GM21786 (cell line): ENCODE results near the gene AP4E1.
"Not testable (repeated sequence)": the region's sequence is repeated elsewhere in the genome, so short reads cannot be mapped to it uniquely, and the experiment has no call there.

Source experiments
- ATAC-seq: cut with Tn5 transposase; IDR thresholded peaks from one replicate; pipeline ENCODE4 v1.9.1; 2021; ENCODE audit not compliant: unreplicated experiment

AP4E1 gene

GRCh38 chr15:50888054-50888453 is 20.4 kb upstream of the AP4E1 start:
- no peak for ATAC-seq

GRCh38 chr15:50889589-50889988 is 18.9 kb upstream of the AP4E1 start:
- ATAC-seq: no peak

GRCh38 chr15:50890751-50891150 is 17.7 kb upstream of the AP4E1 start:
- no peak for ATAC-seq

GRCh38 chr15:50891159-50891558 is 17.3 kb upstream of the AP4E1 start:
- no peak for ATAC-seq

- no peak for ATAC-seq
These were observed 14.5 kb upstream of the AP4E1 start for GRCh38 chr15:50893976-50894375.

- not testable (repeated sequence) for ATAC-seq
These were observed 7.1 kb upstream of the AP4E1 start for GRCh38 chr15:50901390-50901789.

GRCh38 chr15:50904211-50904610 is 4.3 kb upstream of the AP4E1 start:
- no peak for ATAC-seq

- ATAC-seq: no peak
These were observed 3.4 kb upstream of the AP4E1 start for GRCh38 chr15:50905055-50905454.

- peak; percentile 62 for ATAC-seq
These were observed 1.4 kb upstream of the AP4E1 start for GRCh38 chr15:50906954-50907600.

- ATAC-seq: peak; percentile 12
These were observed 778 bp upstream of the AP4E1 start for GRCh38 chr15:50907601-50908208.

- ATAC-seq: no peak
These were observed 481 bp downstream of the AP4E1 start for GRCh38 chr15:50909010-50909317.

- ATAC-seq: not testable (repeated sequence)
These were observed 1.9 kb downstream of the AP4E1 start for GRCh38 chr15:50910426-50910795.

GRCh38 chr15:50911001-50911400 is 2.5 kb downstream of the AP4E1 start:
- no peak for ATAC-seq

GRCh38 chr15:50911621-50912020 is 3.1 kb downstream of the AP4E1 start:
- ATAC-seq: no peak

GRCh38 chr15:50916400-50916799 is 7.9 kb downstream of the AP4E1 start:
- no peak for ATAC-seq

- ATAC-seq: not testable (repeated sequence)
These were observed 10.9 kb downstream of the AP4E1 start for GRCh38 chr15:50919359-50919758.

GRCh38 chr15:50925281-50925680 is 16.8 kb downstream of the AP4E1 start:
- ATAC-seq: no peak

- no peak for ATAC-seq
These were observed 20.6 kb downstream of the AP4E1 start for GRCh38 chr15:50929062-50929461.

GRCh38 chr15:50930792-50931191 is 22.3 kb downstream of the AP4E1 start:
- no peak for ATAC-seq

- no peak for ATAC-seq
These were observed 24.9 kb downstream of the AP4E1 start for GRCh38 chr15:50933341-50933740.

- no peak for ATAC-seq
These were observed 30.0 kb downstream of the AP4E1 start for GRCh38 chr15:50938525-50938924.

GRCh38 chr15:50939911-50940310 is 31.4 kb downstream of the AP4E1 start:
- no peak for ATAC-seq

- ATAC-seq: no peak
These were observed 32.0 kb downstream of the AP4E1 start for GRCh38 chr15:50940506-50940905.
